ENCODE measurements around the gene UMPS. TPM values are rescaled to one million over a fixed set of nuclear protein-coding genes. Genes with fewer than 3 reads are reported as not detected.

UMPS gene
- total RNA-seq, 2 donors from 2014 or later: 53.9 to 60.8 TPM

DNA sequence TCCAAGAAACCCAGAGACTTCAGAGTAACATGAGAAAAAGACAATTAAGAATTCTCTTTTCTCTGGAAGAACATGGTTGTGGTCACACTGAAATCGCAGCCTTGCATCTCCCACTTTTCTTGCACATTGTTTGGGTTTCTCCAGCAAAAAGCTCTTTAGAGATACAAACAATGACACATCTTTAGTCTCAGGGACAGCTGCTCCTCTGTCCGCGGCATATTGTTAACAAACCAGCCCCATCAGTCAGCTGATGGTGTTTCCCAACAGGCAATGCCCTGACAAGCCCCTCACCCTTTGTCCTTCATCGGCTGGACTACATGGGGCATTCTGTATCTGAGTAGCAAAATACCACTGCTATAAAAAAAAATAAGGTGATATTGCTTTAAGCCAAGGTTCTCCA lies 53.4 kb downstream of the UMPS start:
- TF ChIP-seq, protein P1, sequence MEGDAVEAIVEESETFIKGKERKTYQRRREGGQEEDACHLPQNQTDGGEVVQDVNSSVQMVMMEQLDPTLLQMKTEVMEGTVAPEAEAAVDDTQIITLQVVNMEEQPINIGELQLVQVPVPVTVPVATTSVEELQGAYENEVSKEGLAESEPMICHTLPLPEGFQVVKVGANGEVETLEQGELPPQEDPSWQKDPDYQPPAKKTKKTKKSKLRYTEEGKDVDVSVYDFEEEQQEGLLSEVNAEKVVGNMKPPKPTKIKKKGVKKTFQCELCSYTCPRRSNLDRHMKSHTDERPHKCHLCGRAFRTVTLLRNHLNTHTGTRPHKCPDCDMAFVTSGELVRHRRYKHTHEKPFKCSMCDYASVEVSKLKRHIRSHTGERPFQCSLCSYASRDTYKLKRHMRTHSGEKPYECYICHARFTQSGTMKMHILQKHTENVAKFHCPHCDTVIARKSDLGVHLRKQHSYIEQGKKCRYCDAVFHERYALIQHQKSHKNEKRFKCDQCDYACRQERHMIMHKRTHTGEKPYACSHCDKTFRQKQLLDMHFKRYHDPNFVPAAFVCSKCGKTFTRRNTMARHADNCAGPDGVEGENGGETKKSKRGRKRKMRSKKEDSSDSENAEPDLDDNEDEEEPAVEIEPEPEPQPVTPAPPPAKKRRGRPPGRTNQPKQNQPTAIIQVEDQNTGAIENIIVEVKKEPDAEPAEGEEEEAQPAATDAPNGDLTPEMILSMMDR (conservative IDR thresholded peaks at IDR 0.05): no peak
- Histone ChIP-seq H3K9ac (ENCODE audit: extremely low read depth, low read length, poor library complexity, severe bottlenecking) (no peak overlapping the region), H3K4me3 (ENCODE audit: low read length) (no peak overlapping the region), H3K36me3 (ENCODE audit: control insufficient read depth, insufficient read depth, low read length) (peaks cover 85% of the 10 kb centered on the region), H3K4me1 (ENCODE audit: control insufficient read depth, insufficient read depth, low read length) (peaks cover 8% of the 10 kb centered on the region), H3K27me3 (ENCODE audit: control insufficient read depth, insufficient read depth, low read length, poor library complexity, severe bottlenecking) (no peaks in the 10 kb centered on the region), H3K9me3 (ENCODE audit: control insufficient read depth, low read length) (peaks cover 5% of the 10 kb centered on the region), H3K27ac (ENCODE audit: low read depth, low read length) (peak overlapping the region; percentile 29)
- 87 to 92% methylated on average over 3 to 4 of the region's 4 CpGs for WGBS, 2 experiments (ENCODE audit: insufficient coverage in 1 of 2, insufficient read length in 1 of 2)
- H3K4me1 Mint-ChIP-seq: peaks cover 24% of the 10 kb centered on the region
- H3K27me3 Mint-ChIP-seq (ENCODE audit: insufficient read depth): no peaks in the 10 kb centered on the region
- H3K9me3 Mint-ChIP-seq: no peaks in the 10 kb centered on the region
- no peak overlapping the region for H3K4me3 Mint-ChIP-seq
- DNase-seq: no peak
- no peak overlapping the region for H3K27ac Mint-ChIP-seq
- peaks cover 64% of the 10 kb centered on the region for H3K36me3 Mint-ChIP-seq (ENCODE audit: low read depth)

DNA sequence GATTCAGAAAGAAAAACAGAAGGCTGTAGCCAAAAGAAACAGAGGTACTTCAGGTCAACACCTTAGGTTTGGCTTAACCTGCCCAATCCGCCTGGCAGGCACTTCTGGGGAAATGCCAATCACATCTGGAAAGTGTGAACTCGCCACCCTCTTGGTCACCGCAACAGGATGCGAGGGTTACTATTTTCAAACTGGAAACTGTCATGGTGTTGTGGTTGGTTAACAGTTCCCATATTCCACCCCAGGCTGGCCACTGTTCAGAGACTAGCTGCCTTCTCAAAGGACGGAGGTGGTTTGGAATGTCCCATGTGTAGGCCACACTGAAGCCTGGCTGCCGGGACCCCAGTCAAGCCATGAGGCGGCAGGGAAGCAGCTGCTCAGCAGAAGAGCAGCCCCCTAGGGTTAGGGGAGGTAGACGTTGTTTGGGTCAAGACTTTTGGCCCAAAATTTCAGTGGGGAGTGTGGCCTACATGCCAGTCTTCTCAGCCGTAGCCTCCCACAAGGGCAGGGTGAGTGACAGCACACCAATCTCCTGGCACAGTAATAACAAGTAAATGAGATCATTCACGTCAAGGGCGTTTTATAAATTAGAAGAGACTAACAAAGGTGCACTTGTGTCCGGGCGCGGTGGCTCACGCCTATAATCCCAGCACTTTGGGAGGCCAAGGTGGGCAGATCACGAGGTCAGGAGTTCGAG lies 54.6 kb downstream of the UMPS start:
- Histone ChIP-seq H3K27me3 (ENCODE audit: control insufficient read depth, insufficient read depth, low read length, poor library complexity, severe bottlenecking) (no peaks in the 10 kb centered on the region), H3K4me3 (ENCODE audit: low read length) (no peak overlapping the region), H3K27ac (ENCODE audit: low read depth, low read length) (no peak overlapping the region), H3K4me1 (ENCODE audit: control insufficient read depth, insufficient read depth, low read length) (peaks cover 8% of the 10 kb centered on the region), H3K9ac (ENCODE audit: extremely low read depth, low read length, poor library complexity, severe bottlenecking) (no peak overlapping the region), H3K36me3 (ENCODE audit: control insufficient read depth, insufficient read depth, low read length) (peaks cover 85% of the 10 kb centered on the region), H3K9me3 (ENCODE audit: control insufficient read depth, low read length) (peaks cover 10% of the 10 kb centered on the region)
- WGBS, 2 experiments (ENCODE audit: insufficient coverage in 1 of 2, insufficient read length in 1 of 2): 96 to 98% methylated on average over 7 to 17 of the region's 17 CpGs
- Mint-ChIP-seq H3K4me3 (no peak overlapping the region), H3K27me3 (ENCODE audit: insufficient read depth) (no peaks in the 10 kb centered on the region), H3K9me3 (no peaks in the 10 kb centered on the region), H3K27ac (peak overlapping the region; percentile 67), H3K36me3 (ENCODE audit: low read depth) (peaks cover 60% of the 10 kb centered on the region), H3K4me1 (peaks cover 20% of the 10 kb centered on the region)
- TF ChIP-seq, protein P1 (conservative IDR thresholded peaks at IDR 0.05): no peak
- DNase-seq: no peak

DNA sequence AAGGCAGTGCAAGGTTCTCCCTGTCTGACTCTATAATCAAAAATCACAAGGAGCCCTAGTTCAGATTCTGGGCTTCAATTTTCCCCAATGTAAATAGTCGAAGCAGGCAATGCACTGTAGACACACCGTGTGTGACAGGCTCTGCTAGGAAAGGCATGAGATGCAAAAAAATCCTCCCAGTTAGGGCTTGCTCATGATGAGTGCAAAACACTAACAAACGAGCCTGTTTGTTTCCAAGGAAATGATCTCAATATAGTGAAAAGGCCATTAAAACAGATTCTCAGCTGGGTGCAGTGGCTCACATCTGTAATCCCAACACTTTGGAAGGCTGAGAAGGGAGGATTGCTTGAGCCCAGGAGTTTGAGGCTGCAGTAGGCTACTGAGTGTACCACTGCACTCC lies 55.7 kb downstream of the UMPS start:
- Mint-ChIP-seq H3K4me3 (no peak overlapping the region), H3K27ac (no peak overlapping the region), H3K27me3 (ENCODE audit: insufficient read depth) (no peaks in the 10 kb centered on the region), H3K4me1 (peaks cover 17% of the 10 kb centered on the region), H3K36me3 (ENCODE audit: low read depth) (peaks cover 63% of the 10 kb centered on the region), H3K9me3 (no peaks in the 10 kb centered on the region)
- Histone ChIP-seq H3K9ac (ENCODE audit: extremely low read depth, low read length, poor library complexity, severe bottlenecking) (no peak overlapping the region), H3K4me3 (ENCODE audit: low read length) (no peak overlapping the region), H3K4me1 (ENCODE audit: control insufficient read depth, insufficient read depth, low read length) (peaks cover 8% of the 10 kb centered on the region), H3K9me3 (ENCODE audit: control insufficient read depth, low read length) (peaks cover 18% of the 10 kb centered on the region), H3K27me3 (ENCODE audit: control insufficient read depth, insufficient read depth, low read length, poor library complexity, severe bottlenecking) (no peaks in the 10 kb centered on the region), H3K36me3 (ENCODE audit: control insufficient read depth, insufficient read depth, low read length) (peaks cover 84% of the 10 kb centered on the region), H3K27ac (ENCODE audit: low read depth, low read length) (no peak overlapping the region)
- WGBS, 2 experiments (ENCODE audit: insufficient coverage in 1 of 2, insufficient read length in 1 of 2): 93 to 95% methylated on average over 3 of the region's 3 CpGs
- TF ChIP-seq, protein P1 (conservative IDR thresholded peaks at IDR 0.05): no peak
- DNase-seq: no peak

Data from endodermal cell (in vitro differentiated cells).